Left hindlimb (tissue), 1 donor: ENCODE data around the gene AOPEP.

Source experiments
- DNase-seq: peaks from one replicate; pipeline ENCODE4 v3.0.0-alpha.2; 2018

The AOPEP gene

GRCh38 chr9:95025213-95026147, 299.0 kb downstream of the AOPEP start:
- peak; percentile 57 for DNase-seq

DNA sequence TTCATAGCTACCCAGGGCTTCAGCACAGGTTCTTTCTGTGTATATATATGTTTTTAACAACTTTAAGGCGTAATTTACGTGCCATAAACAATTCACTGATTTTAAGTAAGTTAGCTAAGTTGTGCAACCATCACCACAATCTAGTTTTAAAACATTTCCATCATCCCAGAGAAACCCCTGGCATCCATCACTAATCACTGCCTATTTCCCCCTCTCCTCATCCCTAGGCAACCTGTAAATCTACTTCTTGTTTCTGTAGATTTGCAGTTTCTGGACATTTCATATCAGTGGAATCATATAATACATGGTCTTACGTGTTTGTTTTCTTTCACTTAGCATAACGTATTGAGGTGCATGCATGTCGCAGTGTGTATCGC, 299.6 kb downstream of the AOPEP start:
- DNase-seq, result no peak

DNA sequence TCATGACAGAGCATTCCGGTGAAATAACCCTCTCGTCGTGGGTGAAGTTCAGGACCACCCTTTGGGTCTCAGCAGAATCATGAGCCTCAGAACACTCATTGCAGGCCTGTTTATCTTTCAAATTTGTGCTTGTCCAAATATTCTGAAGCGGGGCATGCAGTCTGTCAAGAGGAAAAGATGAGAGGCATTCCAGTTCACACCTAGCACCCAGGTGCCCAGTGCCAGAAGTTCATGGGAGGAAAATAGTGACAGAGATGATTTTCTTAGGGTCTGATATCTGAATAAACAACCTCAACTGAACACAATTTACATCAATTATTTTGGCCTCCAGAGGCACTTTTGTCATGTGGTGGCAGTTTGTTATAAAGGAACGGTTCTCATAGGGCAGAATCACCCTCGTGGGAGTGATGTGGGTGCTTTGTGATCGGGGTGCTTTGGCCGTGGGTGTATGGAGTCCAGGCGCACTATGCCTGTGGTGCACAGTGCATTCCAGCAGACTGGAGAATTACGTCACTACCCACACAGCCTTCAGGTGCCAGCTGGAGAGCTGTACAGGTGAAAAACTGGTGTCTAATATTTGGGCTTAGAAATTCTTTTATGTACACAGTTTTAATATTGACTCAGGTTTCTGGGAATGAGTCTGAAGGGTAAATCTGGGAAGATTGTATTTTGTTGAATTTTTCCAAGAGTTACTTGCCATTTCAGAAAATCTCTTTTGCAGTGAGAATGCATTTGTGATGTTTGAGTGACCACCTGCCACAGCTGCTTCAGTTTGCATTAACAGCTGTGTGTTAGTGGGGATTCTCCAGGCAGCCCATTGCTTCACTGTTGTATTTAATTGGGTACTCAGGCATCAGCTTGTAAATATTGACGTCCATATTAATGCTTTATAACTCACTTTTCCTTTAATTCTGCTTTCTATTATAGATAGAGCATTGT, 301.7 kb downstream of the AOPEP start:
- DNase-seq, result no peak

- no peak for DNase-seq
Observed at GRCh38 chr9:95028853-95029219, 302.3 kb downstream of the AOPEP start.

- DNase-seq, result no peak
Observed at GRCh38 chr9:95029288-95029687, 302.8 kb downstream of the AOPEP start.

DNA sequence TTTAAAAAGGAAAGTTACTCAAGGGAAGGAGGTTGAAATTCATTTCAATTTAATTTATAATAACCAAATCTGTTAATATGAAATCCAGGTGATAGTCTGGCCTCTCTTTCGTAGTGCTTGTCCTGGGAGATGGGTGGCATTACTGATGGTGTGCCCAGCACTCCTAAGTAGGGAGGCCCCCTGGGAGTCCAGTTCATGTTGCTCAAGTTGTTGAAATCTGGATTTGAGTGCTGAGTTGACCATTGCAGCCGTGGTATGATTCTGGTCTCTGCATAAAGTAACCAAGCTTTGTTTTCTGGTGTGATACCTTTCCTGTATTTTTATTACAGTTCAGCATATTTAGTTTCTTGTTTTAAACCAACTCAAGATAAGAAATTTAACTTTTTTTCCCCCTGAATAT, 303.2 kb downstream of the AOPEP start:
- DNase-seq, result no peak

GRCh38 chr9:95030344-95030743, 303.8 kb downstream of the AOPEP start:
- no peak for DNase-seq

DNA sequence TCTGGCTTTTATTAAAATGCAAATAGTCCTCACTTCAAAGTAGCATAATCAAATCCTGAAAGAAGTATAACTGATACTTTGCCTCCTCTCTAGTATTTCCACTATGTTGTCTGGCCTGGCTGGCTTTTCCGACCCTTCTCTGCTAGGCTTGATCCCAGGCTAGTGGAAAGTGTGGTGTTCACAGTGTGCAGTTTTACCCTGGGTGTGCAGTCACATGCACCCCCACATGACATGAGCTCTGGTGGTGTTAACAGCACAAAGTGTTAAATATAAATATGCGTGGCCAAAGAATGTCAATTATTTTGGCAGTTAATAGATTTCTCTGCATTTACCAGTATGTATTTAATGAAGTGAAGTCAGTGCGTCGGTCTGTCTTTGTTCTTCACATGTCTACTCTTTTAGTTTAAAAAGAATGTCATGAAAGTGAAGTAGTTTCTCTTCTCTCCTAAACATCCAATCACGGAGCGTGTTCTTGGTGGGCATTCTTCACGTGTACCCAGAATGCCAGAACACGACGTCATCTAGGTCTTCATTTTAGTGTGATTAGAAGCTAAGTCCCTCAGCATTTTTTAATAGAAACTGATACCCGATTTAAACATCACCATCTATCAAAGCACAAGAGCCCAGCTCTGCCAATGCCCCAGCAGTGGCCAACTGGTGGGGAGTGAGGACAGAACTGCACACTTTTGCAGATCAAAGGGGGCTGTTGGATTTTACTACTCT, 304.6 kb downstream of the AOPEP start:
- no peak for DNase-seq

GRCh38 chr9:95031711-95032461, 305.4 kb downstream of the AOPEP start:
- DNase-seq, result no peak

GRCh38 chr9:95032580-95033341, 306.3 kb downstream of the AOPEP start:
- no peak for DNase-seq

- no peak for DNase-seq
Observed at GRCh38 chr9:95035846-95036245, 309.3 kb downstream of the AOPEP start.

GRCh38 chr9:95036676-95037075, 310.2 kb downstream of the AOPEP start:
- DNase-seq, result no peak

DNA sequence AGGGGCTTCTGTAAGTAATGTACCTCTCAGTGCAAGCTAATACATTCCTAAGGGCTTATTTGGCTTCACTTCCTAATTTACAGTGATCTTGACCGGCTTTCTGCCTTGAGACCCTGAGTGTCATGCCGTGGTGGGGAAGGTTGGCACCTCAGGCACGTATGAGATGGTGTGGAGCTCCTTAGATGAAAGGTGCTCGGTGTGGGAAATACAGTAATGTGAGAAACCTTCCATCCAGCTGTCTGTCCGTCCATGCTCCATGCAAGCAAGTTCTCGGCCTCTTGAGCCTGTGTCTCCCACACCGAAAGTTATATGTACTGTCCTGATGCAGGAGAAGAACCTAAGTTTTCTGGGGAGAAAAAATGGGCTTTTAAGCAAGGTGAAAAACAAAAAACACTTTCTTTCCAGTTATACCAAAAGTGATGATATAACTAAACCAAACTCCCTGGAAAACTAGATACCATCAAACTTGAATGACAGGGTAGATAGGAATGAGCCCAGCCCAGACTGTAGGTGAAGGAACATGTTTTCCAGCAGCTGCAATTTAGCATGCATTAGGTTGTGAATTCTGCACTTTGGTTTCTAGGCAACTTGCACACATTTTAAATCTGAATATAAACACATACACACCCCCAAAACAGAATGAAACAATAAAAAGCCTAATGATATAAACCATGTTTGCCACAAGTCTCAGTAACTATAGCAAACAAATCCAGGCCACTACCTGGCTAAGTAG, 311.5 kb downstream of the AOPEP start:
- DNase-seq, result no peak

GRCh38 chr9:95038666-95039065, 312.2 kb downstream of the AOPEP start:
- DNase-seq, result no peak

- no peak for DNase-seq
Observed at GRCh38 chr9:95040106-95040505, 313.6 kb downstream of the AOPEP start.

DNA sequence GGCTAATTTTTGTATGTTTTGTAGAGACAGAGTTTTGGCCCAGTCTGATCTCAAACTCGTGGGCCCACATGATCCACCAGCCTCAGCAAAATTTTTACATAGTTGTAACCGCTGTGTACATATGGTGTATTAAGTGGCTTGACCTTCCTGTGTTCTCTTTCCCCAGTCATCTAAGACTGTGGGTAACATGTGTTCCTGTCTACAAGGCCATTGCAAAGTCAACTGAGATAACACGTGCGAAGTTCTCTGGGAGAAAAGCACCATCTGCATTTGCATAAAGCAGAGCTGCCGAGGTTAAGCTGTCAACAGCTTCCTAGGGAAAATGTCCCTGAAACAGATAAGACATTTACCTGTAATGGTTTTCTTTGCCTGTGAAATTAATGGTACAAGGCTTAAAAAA, 317.3 kb downstream of the AOPEP start:
- no peak for DNase-seq

DNA sequence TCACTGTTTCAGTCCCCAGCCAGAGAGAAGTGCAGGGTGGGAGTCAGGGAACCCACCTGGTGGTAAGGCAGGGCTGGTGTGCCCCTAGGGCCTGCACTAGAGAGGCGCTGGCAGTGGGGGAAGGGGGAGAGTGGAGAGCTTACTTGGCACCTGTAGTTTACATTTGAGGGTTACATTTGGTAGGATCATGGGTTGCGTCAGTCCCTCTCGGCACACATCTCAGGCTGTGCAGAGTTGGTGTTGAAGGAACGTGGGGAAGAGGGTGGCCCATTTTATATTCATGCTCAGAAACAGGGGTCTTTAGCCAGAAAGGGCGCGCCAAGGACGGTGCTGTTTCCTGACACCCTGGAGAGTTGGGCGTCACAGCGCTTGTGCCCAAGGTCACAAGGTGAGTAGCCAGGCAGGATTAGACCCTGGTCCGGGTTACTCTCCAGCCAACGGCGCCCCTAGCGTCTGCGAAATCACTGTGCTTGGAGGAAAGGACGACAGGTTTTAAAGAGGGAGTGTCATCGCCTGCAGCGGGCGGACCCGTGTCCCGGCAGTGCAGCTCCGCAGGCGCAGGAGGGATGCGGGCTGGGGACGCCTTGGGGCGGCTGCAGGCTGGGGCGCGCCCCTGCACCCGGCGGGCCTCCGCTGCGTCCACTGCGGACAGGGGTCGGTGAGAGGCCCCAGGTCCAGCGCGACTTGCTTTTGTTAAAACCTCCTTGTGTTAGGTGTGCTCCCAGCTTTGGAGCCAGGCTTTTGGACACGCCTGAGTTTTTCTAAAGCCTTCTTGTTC, 318.4 kb downstream of the AOPEP start:
- DNase-seq, result peak; percentile 69

GRCh38 chr9:95045751-95046150, 319.3 kb downstream of the AOPEP start:
- DNase-seq, result no peak

GRCh38 chr9:95047452-95048224, 321.1 kb downstream of the AOPEP start:
- DNase-seq, result no peak
